ENCODE measurements around the gene RNF114.
A peak's percentile ranks its signal among the peaks of the same experiment; 100 is the strongest.

The RNF114 gene

DNA sequence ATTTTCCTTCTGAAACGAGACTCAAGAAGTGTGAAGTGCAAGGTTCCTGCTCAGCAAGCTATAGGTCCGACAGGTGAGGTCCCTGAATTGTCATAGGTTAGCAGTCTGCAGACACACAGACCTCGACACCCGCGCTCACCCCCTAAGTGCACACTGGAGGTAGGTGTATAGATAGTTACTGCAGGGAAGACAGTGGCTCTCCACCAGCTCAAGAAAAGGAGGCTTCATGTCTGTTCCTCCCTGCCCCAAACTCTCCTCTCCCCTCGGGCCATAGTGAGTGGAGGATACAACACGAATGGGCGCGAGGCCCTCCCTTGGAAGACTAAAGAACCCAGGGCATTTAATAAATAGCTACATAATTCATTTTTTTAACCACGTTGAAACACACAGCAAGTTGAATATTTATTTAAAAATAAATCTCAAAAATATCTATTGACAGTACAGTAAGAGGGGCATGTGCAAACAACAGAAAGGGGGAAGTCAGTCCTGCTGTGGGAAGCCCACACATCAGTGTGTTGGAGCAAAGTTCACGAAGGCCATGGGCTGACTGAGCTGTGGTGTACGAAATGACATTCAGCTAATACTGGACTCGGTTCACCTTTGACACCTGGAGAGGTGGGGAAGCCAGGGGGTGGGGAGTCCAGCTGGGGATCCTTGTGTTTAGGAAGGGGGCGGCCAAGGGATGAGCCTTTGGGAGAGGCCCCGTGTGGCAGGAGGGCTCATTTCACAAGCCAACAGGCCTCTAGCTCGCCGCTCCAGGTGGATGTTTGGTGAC is 31.6 kb upstream of the RNF114 start:
- DNase-seq (ENCODE audit: low read depth), result no peak

DNA sequence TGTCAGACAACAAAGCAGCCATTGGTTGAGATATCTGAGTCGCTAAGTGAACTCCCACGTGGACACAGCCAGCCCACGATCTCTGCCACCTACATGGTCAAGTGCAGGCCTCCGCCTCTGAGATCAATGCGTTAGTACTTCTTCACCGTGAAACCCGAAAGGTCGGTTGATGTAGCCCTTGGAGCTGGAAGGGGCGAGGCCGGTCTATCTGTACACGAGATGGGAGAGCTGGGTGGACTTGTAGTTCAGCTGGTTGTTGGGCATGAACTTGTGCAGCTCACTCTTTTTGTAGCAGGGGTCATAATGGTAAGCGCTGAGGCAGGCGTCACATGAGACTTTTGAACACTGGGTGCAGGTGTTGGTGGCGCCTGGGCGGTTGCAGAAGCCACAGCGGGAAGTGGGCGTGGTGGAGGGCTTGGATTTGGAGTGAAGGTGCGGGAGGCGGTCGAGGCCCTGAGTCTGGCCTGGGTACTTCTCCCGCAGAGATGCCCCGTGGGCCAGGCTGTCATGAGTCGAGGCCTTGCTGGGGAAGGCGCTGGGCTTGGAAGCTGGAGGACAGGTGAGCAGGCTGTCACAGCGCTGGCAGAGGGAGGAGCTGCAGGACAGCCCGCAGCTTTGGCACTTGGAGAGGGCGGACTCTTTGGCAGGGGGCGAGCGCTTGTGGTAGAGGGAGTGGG is 30.6 kb upstream of the RNF114 start:
- no peak for DNase-seq (ENCODE audit: low read depth)

DNA sequence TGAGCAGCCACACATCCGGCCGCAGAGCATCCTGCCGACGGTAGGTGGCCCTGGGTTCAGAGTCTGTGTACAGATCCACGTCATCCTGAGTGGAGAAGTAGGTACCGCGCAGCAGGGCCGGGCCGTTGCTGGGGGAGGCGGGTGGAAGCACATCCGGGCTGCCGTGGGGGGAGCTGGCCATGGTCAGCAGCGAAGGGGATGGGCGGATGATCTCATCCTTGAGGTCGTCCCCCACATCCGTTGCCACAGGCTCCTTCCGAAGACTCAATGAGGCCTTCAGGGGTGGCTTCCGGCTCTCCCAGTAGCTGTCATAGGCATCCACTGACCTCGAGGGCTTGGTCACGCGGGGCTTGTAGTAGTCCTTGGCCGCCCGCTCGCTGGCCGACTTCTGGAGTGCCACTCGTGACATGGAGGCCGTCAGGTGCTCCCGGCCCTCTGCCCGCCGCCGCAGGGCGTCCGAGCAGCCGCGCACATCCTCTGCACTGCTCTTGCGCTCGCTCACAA is 30.0 kb upstream of the RNF114 start:
- no peak for DNase-seq (ENCODE audit: low read depth)

GRCh38 chr20:49906615-49907154 is 29.5 kb upstream of the RNF114 start:
- DNase-seq (ENCODE audit: low read depth), result no peak

- DNase-seq (ENCODE audit: low read depth), result no peak
Observed at GRCh38 chr20:49907405-49908257, 28.6 kb upstream of the RNF114 start.

DNA sequence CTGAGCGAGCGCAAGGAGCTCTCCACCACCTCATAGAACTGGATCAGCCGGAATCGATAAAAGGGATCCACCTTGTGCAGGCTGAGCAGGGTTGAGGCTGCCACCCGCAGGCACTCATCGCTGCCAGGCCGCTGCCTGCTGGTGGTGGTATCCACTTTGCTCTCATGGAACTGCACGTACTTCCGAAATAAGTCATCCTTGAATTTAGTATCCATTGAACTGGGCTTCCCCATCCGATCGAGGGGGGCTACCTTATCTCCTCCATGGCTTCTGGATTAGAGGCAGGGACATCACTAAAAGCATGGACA is 28.0 kb upstream of the RNF114 start:
- DNase-seq (ENCODE audit: low read depth), result no peak

DNA sequence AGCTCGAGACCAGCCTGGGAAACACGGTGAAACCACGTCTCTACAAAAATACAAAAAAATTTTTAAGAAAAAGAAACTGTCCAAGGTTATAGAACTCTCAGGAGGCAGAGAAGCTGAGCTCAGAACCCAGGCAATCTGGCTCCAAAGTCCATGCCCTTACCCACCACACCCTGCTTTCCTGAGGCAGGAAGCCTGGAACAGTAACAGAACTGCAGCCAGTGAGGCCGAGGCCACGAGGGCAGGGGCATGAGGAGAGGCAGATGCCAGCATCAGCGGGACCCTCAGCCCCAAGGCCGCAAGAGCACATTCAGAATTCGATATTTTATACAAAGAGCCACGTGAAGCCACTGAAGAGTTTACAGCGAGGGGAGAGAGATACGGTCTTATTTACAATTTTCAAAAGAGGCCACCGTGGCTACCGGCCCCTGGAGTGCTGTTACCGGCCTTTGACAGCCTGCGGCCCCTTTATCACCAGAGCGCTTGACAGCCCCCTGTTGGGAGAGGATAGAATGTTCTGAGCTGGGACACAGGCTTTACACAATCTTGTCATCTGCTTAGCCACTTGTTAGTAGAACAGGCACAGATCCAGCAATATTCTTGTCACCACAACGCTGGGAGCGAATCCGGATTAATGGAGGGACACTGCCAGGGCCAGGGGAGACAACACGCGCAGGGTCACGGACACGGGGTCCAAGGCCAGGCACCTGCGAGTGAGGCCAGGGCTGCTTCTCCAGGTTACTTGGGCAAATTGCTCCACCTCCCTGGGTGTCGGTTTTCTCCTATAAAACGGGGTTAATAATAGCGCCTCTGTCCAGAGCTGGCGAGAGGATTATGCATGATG is 26.5 kb upstream of the RNF114 start:
- no peak for DNase-seq (ENCODE audit: low read depth)

- DNase-seq (ENCODE audit: low read depth), result no peak
Observed at GRCh38 chr20:49910340-49910706, 25.9 kb upstream of the RNF114 start.

- no peak for DNase-seq (ENCODE audit: low read depth)
Observed at GRCh38 chr20:49913399-49914047, 22.7 kb upstream of the RNF114 start.

DNA sequence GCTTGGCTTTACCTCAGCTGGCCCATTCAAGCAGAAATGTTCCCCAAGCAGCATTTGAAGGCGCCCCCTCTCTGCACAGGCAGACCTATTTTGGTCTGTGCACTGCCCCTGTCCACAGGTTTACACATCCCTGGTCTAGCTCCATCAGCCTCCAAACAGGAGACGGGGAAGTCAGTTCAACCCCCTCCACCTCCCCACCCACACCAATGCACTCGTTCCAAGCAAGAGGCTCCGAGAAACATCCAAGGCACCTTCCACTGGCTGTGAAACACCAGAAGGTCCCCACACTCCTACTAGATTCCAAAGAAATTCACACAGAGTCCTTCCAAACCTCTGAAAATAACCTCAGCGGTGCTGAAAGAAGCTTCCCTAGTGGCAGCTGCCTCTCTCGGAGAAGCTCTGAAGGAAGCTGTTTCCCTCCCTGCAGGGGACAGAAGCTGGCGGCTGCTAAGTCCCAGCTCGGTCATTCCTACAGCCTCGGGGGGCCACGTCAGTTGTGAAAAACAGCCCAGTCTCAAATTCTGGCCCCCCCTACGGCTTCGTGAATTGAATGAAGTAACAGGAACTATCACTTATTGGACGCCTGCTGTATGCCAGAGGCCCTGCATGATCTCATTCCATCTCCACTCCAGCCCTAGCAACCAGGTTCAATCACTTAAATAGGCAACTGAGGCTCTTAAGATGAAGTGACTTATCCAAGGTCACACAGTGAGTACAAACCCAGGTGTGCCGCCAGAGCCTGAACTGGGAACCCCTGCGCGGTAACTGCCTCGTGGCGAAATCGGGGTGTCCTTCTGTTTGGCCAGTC is 21.7 kb upstream of the RNF114 start:
- DNase-seq (ENCODE audit: low read depth), result no peak

DNA sequence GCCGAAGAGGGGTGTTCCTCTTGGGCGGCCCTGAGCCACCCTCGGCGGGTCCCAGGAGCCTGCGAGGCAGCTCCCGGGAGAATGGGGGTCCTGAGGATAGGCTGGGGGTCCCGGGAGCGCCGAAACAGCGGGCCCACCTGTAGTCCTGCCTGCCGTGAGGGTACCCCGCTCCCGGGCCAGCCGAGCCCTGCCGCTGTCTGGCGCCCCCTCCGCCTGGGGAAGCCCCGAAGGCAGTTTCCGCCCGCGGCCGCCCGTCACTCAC is 21.1 kb upstream of the RNF114 start:
- no peak for DNase-seq (ENCODE audit: low read depth)

DNA sequence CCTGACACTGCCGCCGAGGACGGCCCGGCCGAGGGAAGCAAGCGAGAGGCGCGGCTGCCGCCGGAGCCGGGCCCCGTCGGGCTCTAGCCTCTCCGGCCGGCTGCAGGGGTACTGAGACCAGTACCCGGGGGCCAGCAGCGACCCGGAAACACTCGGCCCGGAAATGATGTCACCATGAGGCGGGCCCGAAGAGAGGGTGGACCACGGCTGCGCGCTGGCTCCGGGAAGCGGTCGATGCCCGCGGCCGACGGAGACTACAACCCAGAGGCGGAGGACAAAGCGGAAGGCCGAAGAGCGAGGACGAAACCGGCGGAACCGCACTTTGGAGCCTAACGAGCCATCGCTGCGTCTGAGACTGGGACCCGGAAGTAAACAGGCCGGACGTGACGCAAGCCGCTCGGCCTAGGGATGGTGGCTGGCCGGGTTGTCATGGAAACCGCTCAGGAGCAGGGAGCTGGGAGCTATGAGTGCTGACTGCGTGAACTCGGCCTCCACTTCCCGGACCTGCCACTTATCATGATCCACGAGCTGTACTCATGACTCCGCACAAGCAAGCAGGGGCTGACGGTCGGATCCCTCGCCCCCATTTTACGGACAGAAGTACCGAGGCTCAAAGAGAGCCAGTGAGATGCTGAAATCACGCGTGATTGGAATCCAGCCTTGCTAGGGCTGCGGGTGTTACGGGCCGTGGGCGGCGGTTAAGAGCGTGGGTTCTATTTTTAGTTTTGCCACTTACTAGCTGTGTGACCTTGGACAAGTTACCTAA is 20.6 kb upstream of the RNF114 start, which contains the start of gene SPATA2:
Gene SPATA2 (minus strand): TSS at position 150 of the 766 bp plus-strand sequence. CDS start 7,039 bp downstream, outside the sequence.
- peak; percentile 89 for DNase-seq (ENCODE audit: low read depth)

DNA sequence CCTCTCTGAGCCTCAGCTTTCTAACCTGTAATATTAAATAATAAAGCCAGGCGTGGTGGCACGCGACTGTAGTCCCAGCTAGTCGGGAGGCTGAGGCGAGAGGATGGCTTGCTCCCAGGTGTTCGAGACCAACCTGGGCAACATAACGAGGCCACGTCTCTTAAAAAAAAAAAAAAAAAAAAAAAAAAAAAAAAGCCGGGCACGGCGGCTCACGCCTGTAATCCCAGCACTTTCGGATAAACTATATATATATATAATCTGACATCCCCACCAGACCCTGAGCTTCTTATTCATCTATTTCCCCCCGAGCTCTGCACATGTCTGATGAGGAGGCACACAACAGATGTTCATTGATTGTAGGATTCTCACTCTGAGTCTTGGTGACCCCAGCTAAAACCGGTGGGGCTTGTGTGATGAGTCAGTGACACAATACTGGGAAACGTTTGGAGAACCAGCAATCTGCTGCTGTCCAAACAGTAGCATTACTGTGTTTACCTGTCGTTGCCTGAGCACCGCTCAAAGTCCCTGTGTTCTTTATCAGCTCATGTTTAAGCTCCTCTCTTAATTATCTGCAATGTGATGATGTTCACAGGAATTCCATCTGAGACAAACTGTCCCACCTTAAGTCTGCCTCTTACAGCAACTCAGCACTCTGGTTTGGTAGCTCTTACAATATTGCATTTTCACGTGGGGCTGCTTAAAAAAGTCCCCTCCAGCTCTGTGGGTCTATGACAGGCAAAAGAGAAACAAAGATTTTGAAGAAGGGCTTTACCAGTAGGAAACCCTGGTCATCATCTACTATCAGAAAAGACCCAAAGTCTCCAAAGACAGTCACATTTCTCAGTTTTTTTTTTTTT is 19.8 kb upstream of the RNF114 start:
- DNase-seq (ENCODE audit: low read depth), result no peak

GRCh38 chr20:49918446-49918845 is 17.8 kb upstream of the RNF114 start:
- DNase-seq (ENCODE audit: low read depth), result no peak

- DNase-seq (ENCODE audit: low read depth), result no peak
Observed at GRCh38 chr20:49919009-49919408, 17.2 kb upstream of the RNF114 start.

GRCh38 chr20:49919461-49919860 is 16.7 kb upstream of the RNF114 start:
- DNase-seq (ENCODE audit: low read depth), result no peak

DNA sequence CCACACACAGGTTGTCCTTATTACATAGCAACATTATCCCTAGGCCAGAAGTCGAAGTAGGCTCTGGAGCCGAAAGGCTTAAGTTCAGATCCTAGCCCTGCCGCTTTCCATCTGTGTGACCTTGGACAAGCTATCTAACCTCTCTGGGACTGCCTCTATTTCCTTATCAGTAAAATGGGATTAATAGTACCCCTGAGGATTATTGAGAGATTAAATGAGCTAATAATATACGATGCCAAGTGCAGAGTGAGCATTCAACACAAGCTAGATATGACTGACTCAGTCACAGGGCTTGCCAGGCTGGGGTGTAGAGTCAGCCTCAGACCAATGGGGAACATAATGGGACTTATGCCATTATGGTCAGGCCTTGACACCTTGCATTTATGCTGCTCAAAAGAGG is 11.9 kb upstream of the RNF114 start:
- DNase-seq (ENCODE audit: low read depth), result no peak

DNA sequence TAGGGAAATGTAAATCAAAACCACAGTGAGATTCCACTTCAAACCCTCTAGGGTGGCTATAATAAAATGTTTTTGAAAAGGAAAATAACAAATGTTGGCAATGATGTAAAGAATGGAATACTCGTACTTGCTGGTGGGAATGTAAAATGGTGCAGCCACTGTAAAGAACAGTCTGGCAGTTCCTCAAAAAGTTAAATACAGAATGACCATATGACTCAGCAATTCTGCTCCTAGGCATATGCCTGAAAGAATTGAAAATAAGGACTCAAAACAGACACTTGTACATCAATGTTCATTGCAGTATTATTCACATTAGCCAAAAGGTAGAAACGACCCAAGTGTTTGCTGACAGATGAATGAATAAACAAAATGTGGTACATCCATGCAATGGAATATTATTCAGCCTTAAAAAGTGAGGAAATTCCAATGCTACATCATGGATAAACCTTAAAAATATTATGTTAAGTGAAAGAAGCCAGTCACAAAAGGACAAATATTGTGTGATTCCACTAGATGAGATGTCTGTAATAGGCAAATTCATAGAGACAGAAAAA is 10.2 kb upstream of the RNF114 start:
- DNase-seq (ENCODE audit: low read depth), result no peak

Measured in stimulated activated CD8-positive, alpha-beta memory T cell treated with anti-CD3 and anti-CD28 coated beads, Interleukin-15, amount 100 ng/mL, for 24 hours (primary cell).